ENCODE results near the gene ZNF777.
"Not testable (repeated sequence)": the region's sequence is repeated elsewhere in the genome, so short reads cannot be mapped to it uniquely, and the experiment has no call there.

Gene ZNF777

DNA sequence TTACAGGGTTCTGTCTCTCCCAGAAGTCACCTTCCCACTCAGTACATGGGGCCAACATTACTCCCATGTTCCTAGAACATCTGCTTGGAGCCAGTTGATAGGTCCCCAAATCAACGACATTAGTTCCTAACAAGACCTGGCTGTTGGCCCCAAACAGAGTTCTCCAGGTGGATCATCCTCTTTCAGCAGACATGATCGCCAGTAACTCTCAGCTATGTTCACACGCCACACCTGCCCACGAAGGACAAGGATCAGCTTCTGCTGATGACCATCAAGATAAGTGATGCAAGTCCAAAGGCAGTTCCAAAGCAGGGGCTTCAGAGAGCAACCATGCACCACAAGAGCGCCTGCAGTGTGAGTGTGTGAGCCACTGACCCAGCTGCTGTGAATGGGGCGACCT lies 11.0 kb downstream of the ZNF777 start:
- peak in 1 of 2 experiments; percentile 14 for DNase-seq

DNA sequence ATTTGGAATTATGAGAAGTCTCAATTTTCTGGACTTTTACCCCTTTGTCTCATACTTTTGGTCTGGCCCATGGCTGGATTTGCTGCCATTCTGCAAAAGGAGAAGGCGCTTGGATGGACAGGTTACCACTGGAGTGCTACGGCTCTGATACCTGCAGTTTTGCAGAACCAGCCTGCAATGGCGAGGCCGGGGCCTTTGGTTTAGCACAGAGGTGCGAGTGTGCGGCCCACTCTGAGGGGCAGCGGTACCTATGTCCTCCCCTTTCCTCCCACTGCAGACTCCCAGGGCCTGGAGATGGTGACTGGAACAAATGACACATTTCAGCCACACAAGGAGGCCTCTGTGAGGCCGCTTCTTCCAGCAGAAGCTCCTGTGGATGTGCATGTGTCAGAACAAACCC lies 11.9 kb downstream of the ZNF777 start:
- DNase-seq = peak in 1 of 2 experiments; percentile 4

DNA sequence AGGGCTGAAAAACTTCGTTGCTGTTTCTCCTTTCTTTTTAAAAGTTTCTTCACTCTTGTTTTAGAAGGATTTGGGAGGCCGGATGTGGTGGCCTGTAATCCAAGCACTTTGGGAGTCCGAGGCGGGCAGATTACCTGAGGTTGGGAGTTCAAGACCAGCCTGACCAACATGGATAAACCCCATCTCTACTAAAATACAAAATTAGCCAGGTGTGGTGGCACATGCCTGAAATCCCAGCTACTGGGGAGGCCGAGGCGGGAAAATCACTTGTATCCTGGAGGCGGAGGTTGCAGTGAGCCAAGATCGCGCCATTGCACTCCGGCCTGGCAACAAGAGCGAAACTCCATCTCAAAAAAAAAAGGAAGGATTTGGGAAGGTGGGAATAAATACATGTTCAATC lies 14.8 kb downstream of the ZNF777 start:
- DNase-seq = peak in 1 of 2 experiments; percentile 1

DNA sequence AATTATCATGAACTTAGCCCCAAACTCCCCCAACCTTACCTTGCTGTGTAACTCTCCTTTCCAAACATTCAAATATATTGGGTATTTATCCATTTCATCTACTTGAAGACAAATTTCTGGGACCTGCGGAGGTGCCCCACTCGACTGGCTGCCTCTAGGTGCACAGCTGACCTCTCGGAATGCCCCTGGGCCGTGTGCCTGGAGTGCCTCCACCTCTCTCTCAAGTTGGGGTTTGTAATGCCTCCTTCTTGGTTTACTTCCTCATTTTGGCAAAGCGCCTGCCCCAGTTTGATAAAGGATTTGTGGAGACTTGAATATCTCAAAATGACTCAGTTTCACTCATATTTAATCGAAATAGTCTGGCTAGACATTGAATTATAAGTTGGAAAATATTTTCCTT lies 16.6 kb downstream of the ZNF777 start:
- DNase-seq = peak in 1 of 2 experiments; percentile 9

DNA sequence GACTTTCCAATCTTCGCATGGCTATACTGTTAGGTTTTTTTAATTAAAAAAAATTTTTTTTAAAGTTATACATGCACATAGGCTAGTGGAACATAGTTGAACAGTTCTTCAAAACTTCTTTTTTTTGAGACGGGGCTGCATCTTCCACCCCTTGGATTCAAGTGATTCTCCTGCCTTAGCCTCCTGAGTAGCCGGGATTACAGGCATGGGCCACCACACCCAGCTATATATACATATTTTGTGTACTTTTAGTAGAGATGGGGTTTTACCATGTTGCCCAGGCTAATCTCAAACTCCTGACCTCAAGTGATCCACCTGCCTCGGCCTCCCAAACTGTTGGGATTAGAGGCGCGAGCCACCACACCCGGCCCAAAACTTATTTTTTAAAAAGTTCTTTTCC lies 17.3 kb downstream of the ZNF777 start:
- DNase-seq = no peak

DNA sequence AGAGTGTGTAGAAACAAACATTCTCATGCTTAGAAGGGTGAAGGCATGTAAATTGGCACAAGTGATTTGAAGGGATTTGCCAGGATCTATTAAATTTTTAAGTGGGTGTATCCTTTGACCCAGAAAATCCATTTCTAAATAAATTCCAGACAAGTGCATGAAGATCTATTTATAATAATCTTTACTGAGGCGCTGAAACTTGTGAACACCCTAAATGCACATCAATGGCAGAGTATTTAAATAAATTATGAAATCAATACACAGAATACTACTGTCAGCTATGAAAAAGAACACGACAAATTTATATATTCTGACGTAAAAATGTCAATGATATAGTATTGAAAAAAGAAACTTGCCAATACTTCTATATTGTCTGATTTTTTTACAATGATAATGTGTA lies 17.9 kb downstream of the ZNF777 start:
- no peak for DNase-seq

DNA sequence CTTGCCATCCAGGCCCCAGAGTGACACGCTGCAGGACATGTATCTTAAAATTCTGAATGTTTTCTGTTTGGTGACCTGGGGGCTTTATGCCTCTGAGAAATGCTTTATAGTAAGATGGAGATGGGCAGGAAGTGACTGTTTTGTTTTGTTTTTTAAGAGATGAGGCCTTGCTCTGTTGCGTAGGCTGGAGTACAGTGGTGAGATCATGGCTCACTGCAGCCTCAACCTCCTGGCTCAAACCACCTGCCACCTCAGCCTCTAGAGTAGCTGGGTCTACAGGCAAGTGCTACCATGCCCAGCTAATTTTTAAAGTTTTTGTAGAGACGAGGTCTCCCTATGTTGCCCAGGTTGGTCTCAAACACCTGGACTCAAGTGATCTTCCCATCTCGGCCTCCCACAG lies 20.6 kb downstream of the ZNF777 start:
- DNase-seq = peak; percentile 21 to 41

DNA sequence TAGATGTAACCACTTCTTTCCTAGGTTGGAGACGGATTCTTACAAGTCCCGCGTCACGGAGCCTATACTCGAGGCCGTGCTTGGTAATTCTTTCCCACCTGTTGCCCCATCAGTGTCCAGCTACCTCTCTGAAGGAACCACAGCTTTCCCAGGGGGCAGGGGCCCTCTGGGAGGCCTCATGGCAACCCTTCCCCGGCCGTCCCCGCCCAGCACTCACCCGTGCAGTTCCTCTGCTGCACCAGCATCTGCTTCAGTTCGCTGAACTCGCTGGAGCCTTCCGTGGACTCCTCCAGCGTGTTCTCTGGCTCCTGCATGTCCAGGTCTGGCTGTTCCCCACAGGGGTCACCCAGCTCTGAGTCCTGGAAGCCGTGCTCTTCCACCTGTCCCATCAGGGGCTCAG lies 24.5 kb downstream of the ZNF777 start:
- DNase-seq = no peak

DNA sequence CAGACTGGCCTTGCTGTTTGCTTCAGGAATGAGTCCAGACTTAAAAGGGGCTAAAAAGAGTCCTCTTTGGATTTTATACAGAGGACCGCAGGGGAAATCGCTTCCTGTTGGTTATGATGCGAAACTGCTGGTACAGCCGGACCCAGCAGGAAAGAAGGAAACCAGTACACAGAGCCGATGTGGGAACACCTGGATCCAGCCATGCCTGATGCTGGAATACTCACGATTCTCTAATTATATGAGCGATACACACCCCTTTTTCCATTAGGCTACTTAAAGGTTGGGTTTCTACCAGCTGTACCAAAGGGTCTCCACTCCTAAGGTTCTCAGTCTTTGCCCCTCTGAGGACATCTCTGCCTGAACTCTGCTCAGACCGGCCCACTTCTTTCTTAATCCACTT lies 27.7 kb downstream of the ZNF777 start:
- DNase-seq = no peak

DNA sequence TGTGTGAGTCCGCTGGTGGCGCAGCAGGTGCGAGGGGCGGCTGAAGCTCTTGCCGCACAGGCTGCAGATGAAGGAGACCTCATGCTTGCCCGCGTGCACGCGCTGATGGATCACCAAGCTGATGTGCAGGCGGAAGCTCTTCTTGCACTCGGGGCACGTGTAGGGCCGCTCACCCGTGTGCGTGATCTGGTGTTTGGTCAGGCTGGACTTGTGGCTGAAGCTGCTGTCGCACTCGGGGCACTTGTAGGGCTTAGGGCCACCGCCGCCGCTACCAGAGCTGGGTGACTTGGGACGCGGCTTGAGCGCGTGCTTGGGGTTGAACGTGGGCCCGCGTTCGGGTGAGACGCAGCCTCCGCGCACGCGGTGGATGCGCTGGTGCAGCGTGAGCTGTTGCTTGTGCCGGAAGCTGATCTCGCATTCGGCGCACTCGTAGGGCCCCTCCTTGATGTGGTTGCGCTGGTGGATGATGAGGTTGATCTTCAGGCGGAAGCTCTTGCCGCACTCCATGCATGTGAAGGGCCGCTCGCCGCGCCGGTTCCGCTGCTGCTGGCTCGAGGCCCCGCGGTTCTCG lies 28.7 kb downstream of the ZNF777 start:
- no peak for DNase-seq

DNA sequence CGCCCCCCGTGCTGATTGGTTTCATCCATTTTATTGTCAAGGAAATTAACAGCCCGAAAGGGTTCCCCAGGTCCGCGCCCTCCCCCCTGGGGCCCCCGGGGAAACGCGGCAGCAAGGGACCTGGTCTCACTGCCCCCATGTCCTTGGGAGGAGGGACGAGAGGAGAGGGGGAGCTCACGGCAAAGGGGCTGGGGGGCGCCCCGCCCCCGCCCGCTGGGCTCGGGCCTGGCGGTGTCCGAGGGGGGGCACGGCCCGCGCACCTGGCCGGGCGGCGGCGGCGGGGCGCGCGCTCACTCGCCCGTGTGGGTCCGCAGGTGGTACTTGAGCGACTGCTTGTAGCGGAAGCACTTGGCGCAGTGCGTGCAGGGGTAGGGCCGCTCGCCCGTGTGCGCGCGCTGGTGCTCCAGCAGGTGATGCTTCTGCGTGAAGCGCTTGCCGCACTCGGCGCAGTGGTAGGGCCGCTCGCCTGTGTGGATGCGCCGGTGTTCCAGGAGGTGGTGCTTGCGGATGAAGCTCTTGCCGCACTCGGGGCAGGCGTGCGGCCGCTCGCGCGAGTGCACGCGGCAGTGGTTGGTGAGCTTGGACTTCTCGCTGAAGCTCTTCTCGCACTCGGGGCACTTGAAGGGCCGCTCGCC lies 29.3 kb downstream of the ZNF777 start:
- DNase-seq = no peak

DNA sequence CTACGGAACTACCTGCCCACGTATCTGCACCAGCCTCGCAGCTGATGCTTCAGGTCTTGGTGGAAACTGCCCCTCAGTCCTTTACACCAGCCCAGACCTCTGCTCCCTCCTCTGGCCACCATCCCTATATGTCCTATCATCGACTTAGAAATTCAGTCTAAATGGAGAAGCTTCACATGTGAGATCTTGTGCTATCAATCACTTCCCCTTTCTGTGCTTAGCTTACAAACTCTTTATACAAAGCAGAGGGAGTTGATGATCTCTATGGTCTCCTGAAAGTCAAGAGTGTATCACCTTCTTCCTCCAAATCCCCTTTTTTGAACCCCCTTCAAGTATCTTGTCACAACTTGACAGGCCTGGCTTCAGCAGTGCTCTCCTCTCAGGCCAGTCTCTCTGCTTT lies 30.7 kb downstream of the ZNF777 start:
- DNase-seq = no peak

DNA sequence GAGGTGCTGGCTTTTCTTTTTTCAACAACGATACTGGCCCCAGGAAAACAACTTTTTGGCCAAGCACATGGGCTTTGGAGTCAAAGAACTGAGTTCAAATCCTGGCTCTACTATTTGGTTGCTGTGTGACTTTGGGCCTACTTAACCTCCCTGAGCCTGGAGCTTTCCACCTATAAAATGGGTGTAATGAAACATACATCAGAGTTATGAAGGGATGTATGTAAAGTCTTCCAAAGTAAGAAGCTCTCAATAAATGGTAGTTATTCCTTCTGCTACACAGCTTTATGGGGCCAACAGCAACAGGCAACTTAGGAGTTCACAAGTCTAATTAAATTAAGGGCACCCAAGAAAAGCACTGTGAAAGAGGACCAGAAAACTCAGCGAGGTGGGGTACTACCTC lies 33.0 kb downstream of the ZNF777 start:
- no peak for DNase-seq

DNA sequence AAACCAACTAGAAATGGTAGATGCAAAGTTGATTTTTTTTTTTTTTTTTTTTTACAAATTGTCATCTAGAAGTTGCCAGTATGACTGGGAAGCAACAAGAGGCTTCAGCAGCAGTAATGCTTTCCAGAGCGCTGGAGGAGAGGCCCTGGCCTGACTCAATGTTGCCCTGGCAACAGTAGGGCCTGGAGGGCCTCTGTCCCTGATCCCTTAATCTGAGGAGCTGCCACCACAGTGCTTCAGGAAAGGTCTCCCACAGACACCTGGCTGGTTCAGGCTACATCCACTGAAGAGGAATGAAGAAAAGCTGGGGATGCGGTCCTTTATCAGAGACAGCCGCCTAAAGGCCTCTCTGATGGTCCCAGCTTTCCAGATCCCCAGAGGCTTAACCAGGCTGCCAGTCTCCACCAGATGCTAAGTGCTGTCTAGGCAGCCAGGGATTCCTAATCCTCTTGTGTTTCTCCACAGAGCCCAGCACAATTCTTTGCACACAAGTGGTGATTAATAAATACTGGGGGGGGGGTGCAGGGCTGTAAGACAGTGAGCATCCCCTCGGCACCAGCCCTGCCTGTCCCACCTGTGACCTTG lies 33.7 kb downstream of the ZNF777 start:
- no peak for DNase-seq

DNA sequence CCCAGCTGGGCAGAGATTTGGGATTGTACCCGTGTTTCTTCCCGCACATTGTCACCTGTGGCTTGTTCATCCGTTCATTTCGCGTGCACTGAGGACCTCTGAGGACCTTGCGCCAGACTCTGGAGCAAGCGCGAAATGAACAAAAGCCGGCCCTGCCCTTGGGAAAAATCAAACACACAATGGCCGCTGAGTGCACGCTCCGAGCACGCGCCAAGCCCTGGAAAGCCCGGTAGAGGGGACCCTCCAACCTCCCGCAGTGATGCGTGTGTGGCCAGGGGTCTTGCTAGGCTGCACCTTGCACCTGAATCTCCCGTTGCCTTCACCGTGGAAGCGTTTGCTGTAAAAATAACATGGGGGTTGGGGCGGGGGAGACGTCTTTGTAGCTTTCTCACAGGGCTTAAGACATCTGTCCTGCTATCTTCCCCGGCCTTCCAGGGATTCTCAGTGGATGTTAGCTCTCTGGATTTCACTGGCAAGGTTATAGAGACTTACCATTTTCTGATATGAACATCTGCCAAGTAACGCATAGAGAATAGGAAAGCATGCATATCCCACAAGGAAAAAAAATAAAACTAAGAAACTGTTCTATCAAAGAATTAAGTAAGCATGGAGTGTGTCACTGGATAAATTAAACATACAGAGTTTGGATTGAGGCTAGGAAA lies 37.3 kb downstream of the ZNF777 start:
- DNase-seq = no peak

DNA sequence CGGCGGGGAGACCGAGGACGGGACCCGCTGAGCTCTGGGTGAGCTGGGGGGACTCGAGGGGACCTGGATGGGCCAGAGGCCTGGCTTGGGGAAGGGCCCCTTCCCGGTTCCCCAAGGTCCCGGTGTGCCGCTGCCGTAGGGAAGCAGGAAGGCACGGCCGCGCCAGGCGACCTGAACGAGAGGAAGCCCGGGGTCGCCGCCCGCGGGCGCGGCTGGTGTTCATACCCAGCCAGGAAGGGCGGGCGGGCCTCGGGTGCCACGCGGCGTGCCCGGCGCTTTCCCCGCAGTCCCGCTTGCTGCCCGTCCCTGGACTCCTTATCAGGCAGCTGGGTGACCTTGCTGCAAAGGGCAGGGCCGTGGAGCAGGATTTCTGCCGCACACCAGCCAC lies 38.0 kb downstream of the ZNF777 start:
- DNase-seq = peak; percentile 67 to 69

DNA sequence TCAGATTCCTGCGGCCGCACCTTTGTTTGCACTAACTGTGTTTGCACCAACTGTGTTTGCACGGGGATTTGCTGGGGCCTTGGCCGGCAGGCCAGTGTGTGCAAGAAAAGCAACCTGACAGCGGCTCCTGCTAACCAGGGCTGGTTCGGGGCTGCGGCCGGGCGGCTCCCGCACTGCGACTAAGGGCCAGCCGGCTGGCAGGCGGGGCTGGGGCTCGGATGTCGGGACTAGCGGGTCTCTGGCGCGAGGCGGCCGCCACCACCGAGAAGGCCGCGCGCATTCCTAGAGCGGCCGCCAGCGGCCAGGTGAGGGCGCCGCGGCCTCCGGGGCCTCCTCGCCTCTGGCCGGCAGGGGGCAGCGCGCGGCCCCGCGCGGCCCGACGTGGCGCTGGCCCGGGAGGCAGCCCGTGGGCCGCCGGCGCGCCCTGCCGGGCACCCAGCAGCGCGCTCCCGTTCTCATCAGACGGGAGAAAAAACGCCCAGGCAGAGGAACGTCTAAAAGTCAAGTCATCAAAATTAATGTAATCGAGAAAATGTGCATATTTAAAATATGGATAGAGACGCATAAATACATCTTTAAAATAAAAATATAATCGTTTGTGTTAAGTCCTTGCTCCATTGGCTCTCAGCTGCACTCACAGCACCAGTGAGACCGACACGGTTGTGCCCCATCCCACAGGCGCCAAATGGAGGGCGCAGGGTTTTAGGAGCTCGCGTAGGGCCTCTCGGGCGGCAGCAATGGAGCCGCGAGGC lies 38.5 kb downstream of the ZNF777 start:
- DNase-seq = peak; percentile 79 to 85

DNA sequence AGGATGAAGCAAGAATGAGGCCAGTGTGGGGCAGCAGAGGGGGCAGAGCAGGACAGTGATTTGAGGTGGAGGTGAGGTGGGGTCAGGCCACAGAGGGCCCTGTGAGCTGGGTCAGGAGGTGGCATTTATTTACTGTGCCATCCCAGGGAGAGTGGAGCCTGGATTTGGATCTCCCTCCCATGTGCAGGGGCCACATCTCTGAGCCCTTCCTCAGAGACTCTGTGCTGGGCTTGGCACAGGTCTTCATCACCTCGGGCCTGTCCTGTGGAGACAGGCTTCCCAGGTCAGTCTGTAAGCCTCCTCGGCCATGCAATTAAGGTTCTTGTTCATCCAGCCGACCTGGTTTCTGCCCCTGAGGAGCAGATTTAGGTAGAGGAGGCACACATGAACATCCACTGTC lies 40.9 kb downstream of the ZNF777 start:
- no peak for DNase-seq

DNA sequence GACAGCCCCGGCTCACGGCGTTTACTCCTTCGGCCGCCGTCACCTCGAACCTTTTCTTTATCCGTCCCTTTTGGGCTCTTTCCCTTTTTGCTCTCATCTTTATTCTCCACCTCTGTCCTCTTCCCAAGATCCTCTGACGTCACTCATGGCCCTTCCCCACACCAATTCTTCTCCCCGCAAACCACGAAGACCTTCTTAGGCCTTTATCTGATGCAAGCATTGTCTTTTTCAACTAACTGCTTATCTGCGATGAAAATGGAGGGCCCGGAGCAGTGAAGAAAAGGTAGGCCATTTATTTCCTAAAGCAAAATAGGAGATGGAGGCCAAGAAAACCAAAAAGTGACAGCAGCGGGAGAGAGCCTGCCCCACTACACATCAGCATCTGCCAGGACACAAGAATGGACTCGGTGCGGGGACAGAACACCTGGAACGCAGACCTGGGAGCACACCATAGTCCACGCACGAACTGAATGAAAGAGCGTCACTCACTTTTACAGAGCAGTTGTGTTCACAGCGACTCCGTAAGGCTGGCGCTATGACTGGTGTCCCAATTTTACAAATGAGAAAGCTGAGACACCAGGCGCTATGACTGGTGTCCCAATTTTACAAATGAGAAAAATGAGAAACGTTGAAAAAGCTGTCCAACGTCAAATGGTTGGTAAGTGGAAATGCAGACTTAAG lies 45.3 kb downstream of the ZNF777 start:
- no peak for DNase-seq

DNA sequence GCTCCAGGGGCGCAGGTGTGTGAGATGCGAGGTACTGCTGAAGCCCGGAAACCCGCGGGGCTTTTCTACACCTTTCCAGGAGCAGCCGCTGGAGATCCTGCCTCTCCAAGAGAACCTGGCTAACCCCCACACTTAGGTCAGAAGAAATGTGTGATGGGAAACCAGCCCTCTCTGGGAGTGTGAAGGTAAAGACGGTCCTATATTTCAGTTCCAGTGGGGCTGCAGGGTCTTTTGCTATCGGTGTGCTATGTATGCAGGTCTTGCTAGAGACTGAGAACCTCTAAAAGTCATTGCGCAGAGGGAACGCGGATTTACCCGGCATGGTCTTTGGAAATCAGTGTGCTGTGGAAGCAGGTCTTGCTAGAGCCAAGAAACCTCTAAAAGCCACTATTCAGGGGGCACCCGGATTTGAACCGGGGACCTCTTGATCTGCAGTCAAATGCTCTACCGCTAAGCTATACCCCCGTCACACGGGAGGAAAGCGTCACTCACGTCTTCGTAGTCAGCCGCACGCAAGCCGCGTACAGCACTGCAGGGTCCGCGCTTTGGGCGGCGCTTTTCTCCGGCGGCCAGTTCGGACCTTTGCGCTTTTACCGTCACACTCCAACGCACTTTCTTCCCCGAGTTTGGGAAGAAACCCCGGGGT lies 46.0 kb downstream of the ZNF777 start:
- DNase-seq = peak; percentile 53 to 59

DNA sequence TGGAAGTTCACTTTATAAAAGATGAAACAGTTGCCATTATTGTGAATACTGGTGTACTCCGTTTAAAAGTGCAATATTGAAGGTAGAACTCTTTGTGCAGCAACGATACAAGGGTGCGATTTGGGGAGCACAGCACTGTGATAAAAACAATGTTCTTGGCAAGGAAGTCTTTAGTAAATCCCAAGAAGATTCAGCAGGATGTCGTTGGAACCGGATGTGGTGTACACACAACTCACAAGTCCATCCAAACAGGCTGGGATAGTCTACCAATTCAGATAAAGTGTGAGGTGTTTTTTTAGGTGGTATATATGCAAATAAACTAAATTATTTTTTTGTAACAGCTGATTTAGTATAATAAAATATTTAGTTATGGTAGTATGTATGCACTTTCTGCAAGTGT lies 46.7 kb downstream of the ZNF777 start:
- DNase-seq = no peak

DNA sequence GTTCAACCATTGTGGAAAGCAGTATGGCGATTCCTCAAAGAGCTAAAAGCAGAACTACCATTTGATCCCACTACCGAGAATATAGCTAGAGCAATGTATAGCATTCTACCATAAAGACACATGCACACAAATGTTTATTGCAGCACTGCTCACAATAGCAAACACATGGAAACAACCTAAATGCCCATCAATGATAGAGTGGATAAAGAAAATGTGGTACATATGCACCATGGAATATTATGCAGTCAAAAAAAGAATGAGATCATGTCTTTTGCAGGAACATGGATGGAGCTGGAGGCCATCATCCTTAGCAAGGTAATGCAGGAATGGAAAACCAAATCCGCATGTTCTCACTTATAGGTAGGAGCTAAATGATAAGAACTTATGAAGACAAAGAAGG lies 47.8 kb downstream of the ZNF777 start:
- not testable (repeated sequence) for DNase-seq
